Adrenal gland (tissue), 12 donors: ENCODE data around the gene ASTN2. TPM values are rescaled to one million over a fixed set of nuclear protein-coding genes. Genes with fewer than 3 reads are reported as not detected.

Source experiments
- DNase-seq, 7 donors: peaks; one replicate each; pipeline ENCODE4 v3.0.0-alpha.2; 2019 to 2020
- H3K27ac ChIP-seq, 5 donors: fragments of 200-600 bp; sonication (generic) in 4 of 5; 1 replicate in 3 of 5; 2 replicates in 2 of 5; pipeline versions ENCODE4 v1.5.1 to v1.8.0; 2016 to 2020; ENCODE audit warnings: mild to moderate bottlenecking in 1 of 5
- H3K27me3 ChIP-seq: fragments of 200-600 bp; 2 replicates; pipeline ENCODE4 v1.8.0; 2021
- H3K36me3 ChIP-seq, 2 donors: fragments of 200-600 bp; replicated peaks in 1 of 2; 1 replicate in 1 of 2; 2 replicates in 1 of 2; pipeline versions ENCODE4 v1.5.1 to v1.8.0; 2018 to 2022
- H3K4me1 ChIP-seq, 2 donors: fragments of 200-600 bp; replicated peaks in 1 of 2; 1 replicate in 1 of 2; 2 replicates in 1 of 2; pipeline versions ENCODE4 v1.5.1 to v1.8.0; 2018 to 2021
- H3K4me3 ChIP-seq, 4 donors: fragments of 200-600 bp; sonication (generic) in 3 of 4; one replicate each; pipeline ENCODE4 v1.5.1; 2016 to 2018
- H3K9me3 ChIP-seq, 3 donors: fragments of 200-600 bp; sonication (generic) in 1 of 3; replicated peaks in 1 of 3; 1 replicate in 2 of 3; 2 replicates in 1 of 3; pipeline versions ENCODE4 v1.5.1 to v1.8.0; 2016 to 2021
- CTCF ChIP-seq, 6 experiments: fragments of 450-650 bp in 4 of 6; fragments of 200-600 bp in 2 of 6; sonication (generic) in 1 of 6; IDR thresholded peaks; 1 replicate in 5 of 6; 2 replicates in 1 of 6; pipeline versions ENCODE4 v1.5.1 to v1.8.0; 2016 to 2021; ENCODE audit warnings: antibody characterized with exemption in 6 of 6, mild to moderate bottlenecking in 2 of 6, moderate library complexity in 1 of 6
- POLR2A ChIP-seq, 2 donors: fragments of 450-650 bp; IDR thresholded peaks; one replicate each; pipeline ENCODE4 v1.6.1; 2017; ENCODE audit warnings: antibody characterized with exemption in 2 of 2, mild to moderate bottlenecking in 2 of 2, moderate library complexity in 1 of 2
- WGBS, 4 donors: extraction: QIAGEN DNeasy Blood & Tissue Kit in 2 of 4; methylation state at CpG; one replicate each; pipeline versions ENCODE4 v1.1.5 to v1.1.7; 2013 to 2017; 5-methylcytosine and 5-hydroxymethylcytosine counted together
- intact Hi-C, 2 donors: fragments of 100-400 bp; cut with DNase I; formaldehyde crosslinking; loops; one replicate each; pipeline versions ENCODE4 v1.14.1 to v1.15.0; 2022 to 2023
- polyA plus RNA-seq, 3 donors: library from polyadenylated mRNA; stranded (reverse); fragments of 200-250 nt in 2 of 3; fragments of 350-450 nt in 1 of 3; fragmentation: Illumina TruSeq in 1 of 3; extraction: RNeasy Lipid Tissue Mini Kit (QIAGEN cat#74804) in 1 of 3; gene quantifications; one replicate each; pipeline ENCODE4 v1.2.3, GENCODE V29; 2013 to 2014
- total RNA-seq, 9 donors: library from RNA; depleted of rRNA in 4 of 9; stranded (reverse); fragments of >200 nt in 4 of 9; fragments of 120-200 nt in 1 of 9; fragmentation: NEBNext Ultra II Directional in 1 of 9; extraction: Animal tissue kit (Norgen Biotek cat#: 25700) in 1 of 9; gene quantifications; one replicate each; pipeline versions ENCODE4 v1.1.0 to v1.2.4, GENCODE V29; 2013 to 2023
- donor health status: healthy with polysubstance abuse.
- donor health status: Bipolar disorder and iron deficiency.
- donor health status: DM: yes; HTN: yes; CAD: no.
- donor health status: DM: no; HTN: no; CAD: no.
- donor health status: DM: no; HTN: no; CAD: no.
- donor health status: DM: yes; HTN: yes; CAD: no.

The ASTN2 gene
- total and polyA plus RNA-seq, 12 donors: 2.5 to 15.6 (median 6.8) TPM

DNA sequence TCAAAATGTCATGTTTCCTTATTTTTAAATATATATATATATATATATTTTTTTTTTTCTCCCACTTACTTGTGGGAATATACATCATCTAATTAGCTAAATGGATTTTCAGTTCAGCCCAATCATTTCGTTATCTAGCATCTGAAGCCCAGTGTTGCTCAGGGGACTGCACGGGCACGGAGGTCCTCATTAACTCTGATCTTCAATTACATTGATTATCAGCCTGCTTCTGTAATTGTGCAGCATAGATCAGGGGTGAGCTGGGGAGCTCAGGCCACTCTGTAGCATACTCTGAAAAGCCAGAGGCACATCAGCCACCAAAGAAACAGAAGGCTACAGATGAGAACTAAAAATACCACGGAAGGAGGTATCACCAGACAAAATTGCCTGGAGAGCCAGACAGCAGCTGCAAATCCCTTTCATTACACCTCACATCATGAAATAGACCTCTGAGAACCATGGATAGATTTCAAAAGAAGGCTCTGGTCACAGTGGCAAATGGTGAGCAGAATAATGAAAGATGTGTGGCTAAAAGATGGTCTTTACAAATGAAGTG is 401.3 kb downstream of the ASTN2 start:
- Histone ChIP-seq H3K27me3 (no peaks in the 10 kb centered on the region), H3K4me3 (no peak overlapping the region), H3K9me3 (no peaks in the 10 kb centered on the region), H3K36me3 (no peaks in the 10 kb centered on the region), H3K27ac (no peak overlapping the region), H3K4me1 (no peaks in the 10 kb centered on the region)
- intact Hi-C loops: no loop called here
- DNase-seq: no peak
- WGBS, 4 donors: 70 to 79% (median 72%) methylated on average over 4 of the region's 4 CpGs
- no peak for TF ChIP-seq CTCF (IDR thresholded peaks at IDR 0.05)
- no peak for TF ChIP-seq POLR2A (IDR thresholded peaks at IDR 0.05)

- H3K9me3 ChIP-seq: no peaks in the 10 kb centered on the region
- H3K36me3 ChIP-seq: no peaks in the 10 kb centered on the region
- no peak overlapping the region for H3K4me3 ChIP-seq
- DNase-seq: no peak
- H3K27me3 ChIP-seq: no peaks in the 10 kb centered on the region
- no peak overlapping the region for H3K27ac ChIP-seq
- H3K4me1 ChIP-seq: no peaks in the 10 kb centered on the region
- TF ChIP-seq CTCF (IDR thresholded peaks at IDR 0.05) (no peak), POLR2A (IDR thresholded peaks at IDR 0.05) (no peak)
- intact Hi-C loops: no loop called here
These were observed 404.8 kb downstream of the ASTN2 start for GRCh38 chr9:117010061-117010460.

- Histone ChIP-seq H3K9me3 (no peaks in the 10 kb centered on the region), H3K36me3 (no peaks in the 10 kb centered on the region), H3K4me3 (no peak overlapping the region), H3K4me1 (no peaks in the 10 kb centered on the region), H3K27ac (no peak overlapping the region), H3K27me3 (no peaks in the 10 kb centered on the region)
- DNase-seq: no peak
- intact Hi-C loops: no loop called here
- 63 to 70% (median 67%) methylated on average over 2 of the region's 2 CpGs for WGBS, 4 donors
- TF ChIP-seq POLR2A (IDR thresholded peaks at IDR 0.05) (no peak), CTCF (IDR thresholded peaks at IDR 0.05) (no peak)
These were observed 406.0 kb downstream of the ASTN2 start for GRCh38 chr9:117008876-117009275.

- no peak for DNase-seq
- intact Hi-C loops: no loop called here
- Histone ChIP-seq H3K36me3 (no peaks in the 10 kb centered on the region), H3K27me3 (no peaks in the 10 kb centered on the region), H3K9me3 (no peaks in the 10 kb centered on the region), H3K27ac (no peak overlapping the region), H3K4me1 (no peaks in the 10 kb centered on the region), H3K4me3 (no peak overlapping the region)
- TF ChIP-seq POLR2A (IDR thresholded peaks at IDR 0.05) (no peak), CTCF (IDR thresholded peaks at IDR 0.05) (no peak)
These were observed 406.4 kb downstream of the ASTN2 start for GRCh38 chr9:117008461-117008860.
